Activated CD4-positive, CD25-positive, alpha-beta regulatory T cell treated with anti-CD3 and anti-CD28 coated beads, Interleukin-2, amount 50 U/mL, for 24 hours (primary cell): Measurements from ENCODE around the gene PPP1R1B.

ENCODE experiments used
- ATAC-seq, 2 donors: fragments of 150-1000 bp; cut with Tn5 transposase; one replicate each; pipeline ENCODE4 v1.10.0; 2021; ENCODE audit warnings: mild to moderate bottlenecking in 1 of 2, moderate library complexity in 1 of 2

PPP1R1B gene

DNA sequence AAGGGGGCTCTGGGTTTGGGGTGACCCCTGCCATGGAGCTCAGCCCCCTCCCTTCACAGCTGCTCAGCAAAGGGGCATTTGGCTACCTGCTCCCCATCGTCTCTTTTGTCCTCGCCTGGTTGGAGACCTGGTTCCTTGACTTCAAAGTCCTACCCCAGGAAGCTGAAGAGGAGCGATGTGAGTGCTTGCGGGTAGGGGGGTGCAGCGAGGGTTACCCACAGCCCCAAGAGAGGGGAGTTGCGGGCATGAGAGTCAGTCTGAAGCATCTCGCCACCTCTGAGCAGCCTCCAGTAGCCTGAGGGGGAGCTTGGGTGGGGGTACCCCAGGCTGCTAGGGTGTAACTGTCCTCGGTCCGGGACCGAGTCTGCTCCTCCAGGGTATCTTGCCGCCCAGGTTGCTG, 31.6 kb downstream of the PPP1R1B start:
- ATAC-seq: no peak

DNA sequence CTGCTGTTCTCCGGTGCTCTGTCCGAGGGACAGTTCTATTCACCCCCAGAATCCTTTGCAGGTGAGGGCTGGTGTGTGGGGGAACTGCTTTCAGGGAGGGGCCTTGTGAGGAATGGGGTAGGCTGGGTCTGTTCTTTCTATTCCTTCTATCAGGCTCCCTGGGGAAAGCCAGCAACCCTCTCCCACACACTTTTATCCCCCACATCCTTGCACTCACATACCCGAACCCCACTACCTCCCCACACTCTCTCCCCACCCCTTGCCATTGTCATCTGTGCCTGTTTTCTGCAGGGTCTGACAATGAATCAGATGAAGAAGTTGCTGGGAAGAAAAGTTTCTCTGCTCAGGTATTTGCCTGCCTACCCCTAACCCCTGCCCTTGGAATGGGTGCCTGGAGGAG, 32.0 kb downstream of the PPP1R1B start:
- ATAC-seq: no peak

DNA sequence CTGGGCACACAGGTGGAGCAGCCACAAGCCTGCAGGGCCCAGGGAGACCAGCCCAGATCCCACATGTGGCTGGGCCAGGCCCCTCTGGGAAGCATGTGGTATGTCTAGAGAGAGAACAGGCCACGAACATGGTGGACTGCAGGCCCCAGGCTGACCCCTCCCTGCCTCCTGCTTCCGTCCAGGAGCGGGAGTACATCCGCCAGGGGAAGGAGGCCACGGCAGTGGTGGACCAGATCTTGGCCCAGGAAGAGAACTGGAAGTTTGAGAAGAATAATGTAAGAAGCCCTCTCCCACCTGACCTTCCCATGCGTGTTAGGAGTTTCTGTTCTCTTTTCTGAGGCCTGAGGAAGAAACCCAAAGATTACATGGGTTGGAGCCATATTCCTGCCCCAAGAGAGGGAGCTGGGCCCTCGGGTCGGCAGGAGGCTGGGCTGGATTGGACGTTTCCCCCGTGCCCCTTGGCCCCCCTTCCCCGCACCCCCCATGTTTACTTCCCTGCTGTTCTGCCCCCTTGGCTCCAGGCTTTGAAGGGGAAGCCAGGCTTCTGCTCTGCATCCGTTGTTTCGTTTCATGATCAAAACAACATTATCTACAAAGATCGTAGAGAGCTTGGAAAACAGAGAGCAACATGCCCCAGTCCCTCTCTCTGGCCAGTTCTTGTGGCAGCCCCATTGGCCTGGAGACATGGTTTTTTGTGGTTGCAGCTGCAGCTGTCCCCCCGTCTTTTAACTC, 32.7 kb downstream of the PPP1R1B start:
- no peak for ATAC-seq

GRCh38 chr17:39660011-39660360, 33.2 kb downstream of the PPP1R1B start:
- ATAC-seq: no peak

GRCh38 chr17:39660397-39661385, 33.9 kb downstream of the PPP1R1B start:
- no peak for ATAC-seq

- ATAC-seq: no peak
Measured at GRCh38 chr17:39661744-39662541, 35.2 kb downstream of the PPP1R1B start.

- ATAC-seq: no peak
Measured at GRCh38 chr17:39662551-39663339, 36.0 kb downstream of the PPP1R1B start.

- ATAC-seq: no peak
Measured at GRCh38 chr17:39663340-39663687, 36.6 kb downstream of the PPP1R1B start.

DNA sequence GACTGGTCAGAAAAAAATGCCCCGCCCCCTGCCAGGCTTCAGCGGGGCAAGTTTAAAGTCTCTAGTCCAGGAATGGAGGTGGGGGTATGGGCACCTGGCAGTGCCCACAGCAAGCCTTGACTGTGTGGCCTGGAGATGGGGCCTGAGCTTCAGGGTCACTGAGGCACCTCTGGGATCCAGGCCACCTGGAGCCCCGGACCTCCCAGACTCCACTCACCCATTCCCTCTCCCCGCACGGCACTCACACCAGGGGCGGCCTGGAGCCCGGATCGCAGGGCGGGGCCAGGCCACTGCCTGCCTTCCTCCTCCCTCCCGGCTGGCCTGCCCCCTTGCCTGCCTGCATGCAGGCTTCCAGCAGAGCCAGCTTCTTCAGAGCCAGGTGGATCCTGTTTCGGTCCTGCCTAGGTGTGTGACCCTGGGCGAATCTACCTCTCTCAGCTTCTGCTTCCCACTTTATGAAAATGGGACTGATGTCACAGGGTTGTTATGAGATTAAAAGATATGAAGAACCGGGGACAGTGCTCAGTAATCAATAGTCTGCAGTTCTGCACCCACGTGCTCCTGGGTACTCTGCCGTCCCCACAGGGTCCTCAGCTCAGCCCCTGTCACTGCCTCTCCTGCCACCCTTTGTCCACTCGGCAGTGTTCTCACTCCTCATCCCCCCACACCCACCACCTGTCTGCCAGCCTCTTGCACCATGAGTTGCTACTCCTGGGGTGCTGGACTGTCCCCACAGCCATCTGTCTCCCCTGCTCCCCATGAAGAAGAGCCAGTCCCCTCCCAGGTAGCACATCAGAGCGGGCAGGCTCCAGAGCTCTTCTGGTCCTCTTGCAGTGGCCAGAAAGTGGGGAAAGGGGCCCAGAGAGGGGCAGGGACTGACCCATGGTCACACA, 37.2 kb downstream of the PPP1R1B start:
- ATAC-seq: no peak

- no peak for ATAC-seq
Measured at GRCh38 chr17:39664581-39665561, 38.1 kb downstream of the PPP1R1B start, which contains the start of gene TCAP. Gene TCAP (plus strand): TSS chr17:39665349. CDS start chr17:39665360, 11 bp downstream.

DNA sequence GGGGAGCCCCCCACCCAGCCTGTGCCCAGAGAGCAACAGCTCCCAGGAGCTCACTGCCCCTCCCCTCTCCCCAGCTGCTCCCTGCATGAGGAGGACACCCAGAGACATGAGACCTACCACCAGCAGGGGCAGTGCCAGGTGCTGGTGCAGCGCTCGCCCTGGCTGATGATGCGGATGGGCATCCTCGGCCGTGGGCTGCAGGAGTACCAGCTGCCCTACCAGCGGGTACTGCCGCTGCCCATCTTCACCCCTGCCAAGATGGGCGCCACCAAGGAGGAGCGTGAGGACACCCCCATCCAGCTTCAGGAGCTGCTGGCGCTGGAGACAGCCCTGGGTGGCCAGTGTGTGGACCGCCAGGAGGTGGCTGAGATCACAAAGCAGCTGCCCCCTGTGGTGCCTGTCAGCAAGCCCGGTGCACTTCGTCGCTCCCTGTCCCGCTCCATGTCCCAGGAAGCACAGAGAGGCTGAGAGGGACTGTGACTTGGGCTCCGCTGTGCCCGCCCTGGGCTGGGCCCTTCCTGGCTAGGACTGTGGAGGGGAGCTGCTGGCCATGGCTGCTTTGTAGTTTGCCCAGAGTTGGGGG, 39.0 kb downstream of the PPP1R1B start:
- peak in 1 of 2 donors; percentile 15 for ATAC-seq

GRCh38 chr17:39666231-39666600, 39.5 kb downstream of the PPP1R1B start:
- no peak for ATAC-seq

DNA sequence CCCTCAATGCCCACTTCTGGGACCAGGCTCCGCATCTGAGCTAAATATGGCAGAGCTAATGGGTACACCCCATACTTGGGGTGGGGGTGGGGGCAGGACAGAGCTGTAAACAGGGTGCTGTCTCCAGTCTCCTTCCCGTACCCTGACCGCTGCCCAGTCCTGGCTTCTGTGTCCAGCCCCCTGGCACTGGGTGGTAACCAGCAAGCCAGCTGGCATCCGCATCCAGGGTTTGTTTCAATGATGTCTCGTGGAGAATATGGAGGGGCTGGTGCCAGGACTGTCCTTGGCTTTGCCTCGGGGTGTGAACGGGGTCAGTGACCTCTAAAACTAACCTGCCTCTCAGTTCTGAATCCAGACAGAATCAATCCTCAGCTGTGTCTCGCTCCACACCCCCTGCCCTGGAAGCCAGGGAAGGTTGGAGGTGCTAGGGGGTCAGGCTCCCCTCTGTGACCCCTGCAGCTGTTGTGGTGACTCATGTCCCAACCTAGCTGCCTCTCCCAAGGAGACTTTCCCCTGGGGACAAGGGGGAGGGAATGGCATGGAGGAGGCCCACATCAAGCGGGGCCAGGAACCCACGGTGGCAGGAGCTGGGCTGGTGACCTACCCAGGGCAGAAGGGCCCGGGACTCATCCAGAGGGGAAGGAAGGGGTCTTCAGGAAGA, 40.0 kb downstream of the PPP1R1B start:
- ATAC-seq: no peak

DNA sequence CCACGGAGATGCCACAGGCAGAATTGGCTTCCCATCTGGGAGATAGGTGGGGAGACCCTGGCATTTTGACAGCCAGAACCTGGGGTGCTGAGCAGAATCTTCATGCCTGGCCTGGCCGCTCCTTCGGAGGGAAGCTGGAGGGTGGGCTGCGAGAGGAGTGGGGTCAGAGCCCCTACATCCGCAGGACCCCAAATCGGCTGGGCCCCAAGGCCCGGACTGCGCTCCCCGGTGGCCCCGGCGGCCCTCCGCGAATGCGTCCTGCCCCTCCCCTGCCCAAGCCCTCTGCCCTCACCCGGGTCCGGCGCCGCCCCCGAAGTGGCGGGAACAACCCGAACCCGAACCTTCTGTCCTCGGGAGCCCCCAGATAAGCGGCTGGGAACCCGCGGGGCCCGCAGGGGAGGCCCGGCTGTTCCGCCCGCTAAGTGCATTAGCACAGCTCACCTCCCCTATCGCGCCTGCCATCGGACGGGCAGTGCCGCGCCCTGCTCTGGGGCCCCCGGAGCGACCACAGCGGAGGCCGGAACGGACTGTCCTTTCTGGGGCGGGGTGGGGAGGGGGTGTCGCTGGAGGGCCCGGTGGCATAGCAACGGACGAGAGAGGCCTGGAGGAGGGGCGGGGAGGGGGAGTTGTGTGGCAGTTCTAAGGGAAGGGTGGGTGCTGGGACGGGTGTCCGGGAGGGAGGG, 40.7 kb downstream of the PPP1R1B start:
- no peak for ATAC-seq

DNA sequence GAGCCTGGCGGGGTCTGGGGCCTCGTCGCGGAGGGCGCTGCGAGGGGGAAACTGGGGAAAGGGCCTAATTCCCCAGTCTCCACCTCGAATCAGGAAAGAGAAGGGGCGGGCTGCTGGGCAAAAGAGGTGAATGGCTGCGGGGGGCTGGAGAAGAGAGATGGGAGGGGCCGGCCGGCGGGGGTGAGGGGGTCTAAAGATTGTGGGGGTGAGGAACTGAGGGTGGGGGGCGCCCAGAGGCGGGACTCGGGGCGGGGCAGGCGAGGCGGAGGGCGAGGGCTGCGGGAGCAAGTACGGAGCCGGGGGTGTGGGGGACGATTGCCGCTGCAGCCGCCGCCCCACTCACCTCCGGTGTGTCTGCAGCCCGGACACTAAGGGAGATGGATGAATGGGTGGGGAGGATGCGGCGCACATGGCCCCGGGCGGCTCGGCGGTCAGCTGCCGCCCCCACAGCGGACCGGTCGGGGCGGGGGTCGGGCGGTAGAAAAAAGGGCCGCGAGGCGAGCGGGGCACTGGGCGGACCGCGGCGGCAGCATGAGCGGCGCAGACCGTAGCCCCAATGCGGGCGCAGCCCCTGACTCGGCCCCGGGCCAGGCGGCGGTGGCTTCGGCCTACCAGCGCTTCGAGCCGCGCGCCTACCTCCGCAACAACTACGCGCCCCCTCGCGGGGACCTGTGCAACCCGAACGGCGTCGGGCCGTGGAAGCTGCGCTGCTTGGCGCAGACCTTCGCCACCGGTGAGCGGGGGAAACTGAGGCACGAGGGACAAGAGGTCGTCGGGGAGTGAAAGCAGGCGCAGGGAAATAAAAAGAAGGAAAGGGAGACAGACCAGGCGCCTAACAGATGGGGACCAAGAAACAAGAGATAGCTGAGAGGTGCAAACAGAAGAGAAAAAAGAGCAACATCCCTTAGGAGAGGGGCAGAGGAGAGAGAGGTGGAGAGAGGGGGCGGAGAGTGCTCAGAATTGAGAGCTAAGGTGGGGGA, 41.5 kb downstream of the PPP1R1B start, which contains the start of gene PNMT:
PNMT (plus strand) TSS at position 509 of the 980 bp plus-strand sequence; CDS start at position 532, 23 bp downstream.
- peak; percentile 76 to 79 for ATAC-seq

DNA sequence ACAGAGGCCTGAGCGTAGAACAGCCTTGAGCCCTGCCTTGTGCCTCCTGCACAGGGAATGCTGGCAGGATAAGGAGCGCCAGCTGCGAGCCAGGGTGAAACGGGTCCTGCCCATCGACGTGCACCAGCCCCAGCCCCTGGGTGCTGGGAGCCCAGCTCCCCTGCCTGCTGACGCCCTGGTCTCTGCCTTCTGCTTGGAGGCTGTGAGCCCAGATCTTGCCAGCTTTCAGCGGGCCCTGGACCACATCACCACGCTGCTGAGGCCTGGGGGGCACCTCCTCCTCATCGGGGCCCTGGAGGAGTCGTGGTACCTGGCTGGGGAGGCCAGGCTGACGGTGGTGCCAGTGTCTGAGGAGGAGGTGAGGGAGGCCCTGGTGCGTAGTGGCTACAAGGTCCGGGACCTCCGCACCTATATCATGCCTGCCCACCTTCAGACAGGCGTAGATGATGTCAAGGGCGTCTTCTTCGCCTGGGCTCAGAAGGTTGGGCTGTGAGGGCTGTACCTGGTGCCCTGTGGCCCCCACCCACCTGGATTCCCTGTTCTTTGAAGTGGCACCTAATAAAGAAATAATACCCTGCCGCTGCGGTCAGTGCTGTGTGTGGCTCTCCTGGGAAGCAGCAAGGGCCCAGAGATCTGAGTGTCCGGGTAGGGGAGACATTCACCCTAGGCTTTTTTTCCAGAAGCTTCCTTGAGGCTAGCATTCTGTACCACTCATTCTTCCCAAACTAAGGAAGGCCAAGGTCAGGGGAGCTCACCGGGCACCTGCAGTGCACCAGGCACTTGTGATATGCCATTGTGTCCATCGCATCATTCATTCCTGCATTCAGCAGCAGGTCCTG, 43.4 kb downstream of the PPP1R1B start:
- no peak for ATAC-seq
